Small intestine (tissue), 7 donors: ENCODE results near the gene MLF1. TPM values are rescaled to one million over a fixed set of nuclear protein-coding genes. Genes with fewer than 3 reads are reported as not detected.

ENCODE experiments used
- DNase-seq, 2 donors: peaks; one replicate each; pipeline versions ENCODE4 v3.0.0 to v3.0.0-alpha.2; 2013
- FAIRE-seq: peaks from 2 replicates; lab custom pipeline; 2012; peaks lifted over from hg19 to GRCh38; lab: Jason Lieb, UNC
- H3K27ac ChIP-seq, 3 donors: one replicate each; pipeline ENCODE4 v1.5.1; 2013; ENCODE audit warnings: low read length in 2 of 3, mild to moderate bottlenecking in 2 of 3, control low read depth in 1 of 3, inconsistent platforms in 1 of 3, low read depth in 1 of 3, moderate library complexity in 1 of 3
- H3K27me3 ChIP-seq, 3 donors: one replicate each; pipeline ENCODE4 v1.6.1; 2013; ENCODE audit warnings: low read length in 3 of 3, inconsistent platforms in 1 of 3; ENCODE audit not compliant: control insufficient read depth in 3 of 3, insufficient read depth in 3 of 3
- H3K36me3 ChIP-seq, 3 donors: one replicate each; pipeline ENCODE4 v1.6.1; 2013; ENCODE audit warnings: low read length in 3 of 3, inconsistent platforms in 1 of 3, low read depth in 1 of 3, mild to moderate bottlenecking in 1 of 3, moderate library complexity in 1 of 3; ENCODE audit not compliant: control insufficient read depth in 3 of 3, insufficient read depth in 2 of 3
- H3K4me1 ChIP-seq, 3 donors: one replicate each; pipeline ENCODE4 v1.6.1; 2013; ENCODE audit warnings: low read length in 2 of 3, inconsistent platforms in 1 of 3, low read depth in 1 of 3, mild to moderate bottlenecking in 1 of 3, moderate library complexity in 1 of 3; ENCODE audit not compliant: control insufficient read depth in 3 of 3, insufficient read depth in 2 of 3
- H3K4me3 ChIP-seq, 3 donors: one replicate each; pipeline ENCODE4 v1.5.1; 2013; ENCODE audit warnings: low read length in 3 of 3, control low read depth in 1 of 3, inconsistent platforms in 1 of 3, low read depth in 1 of 3, mild to moderate bottlenecking in 1 of 3, moderate library complexity in 1 of 3
- H3K9me3 ChIP-seq, 2 donors: one replicate each; pipeline ENCODE4 v1.6.1; 2013; ENCODE audit warnings: low read depth in 1 of 2, low read length in 1 of 2; ENCODE audit not compliant: control insufficient read depth in 2 of 2, insufficient read depth in 1 of 2
- WGBS, 3 donors: extraction: QIAGEN DNeasy Blood & Tissue Kit; methylation state at CpG; one replicate each; pipeline ENCODE4 v1.1.7; 2013; 5-methylcytosine and 5-hydroxymethylcytosine counted together
- polyA plus RNA-seq, 4 donors: library from polyadenylated mRNA; stranded (reverse) in 3 of 4; unstranded in 1 of 4; fragments of 200-250 nt in 3 of 4; fragments of 120-200 nt in 1 of 4; gene quantifications; one replicate each; pipeline versions ENCODE4 v1.2.1 to v1.2.3, GENCODE V29; 2013
- donor health status: healthy with polysubstance abuse.
- donor health status: control.
- donor health status: control.
- donor health status: Bipolar disorder and iron deficiency.
- donor health status: healthy.

The MLF1 gene
- polyA plus RNA-seq, 4 donors = 2.2 to 4.1 (median 2.4) TPM; not detected in 1

DNA sequence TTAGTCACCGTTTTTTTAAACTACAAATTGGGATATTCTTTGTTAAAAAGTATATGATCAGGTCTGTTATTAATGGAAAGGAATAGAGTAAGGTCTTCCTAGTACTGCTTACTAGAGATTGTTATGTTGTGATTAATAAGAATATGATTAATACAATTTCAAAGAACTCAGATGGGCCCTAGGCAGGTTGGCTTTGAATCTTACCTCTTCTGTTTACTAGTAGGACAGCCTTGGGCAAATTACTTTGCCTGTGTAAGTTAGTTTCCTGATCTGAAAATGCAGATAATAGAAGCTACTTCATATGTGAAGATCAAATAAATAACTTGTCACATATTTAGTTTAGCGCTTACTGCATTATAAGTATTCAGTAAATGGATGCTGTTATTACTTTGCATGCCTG is 80.2 kb downstream of the MLF1 start:
- Histone ChIP-seq H3K27ac (no peak overlapping the region), H3K9me3 (no peaks in the 10 kb centered on the region), H3K36me3 (peaks cover 7 to 27% (median 13%) of the 10 kb centered on the region in 3 donors), H3K27me3 (no peaks in the 10 kb centered on the region), H3K4me1 (no peaks in the 10 kb centered on the region), H3K4me3 (no peak overlapping the region)
- WGBS, 3 donors = 87 to 98% (median 89%) methylated on average over 2 of the region's 2 CpGs
- FAIRE-seq (no peak), DNase-seq (no peak)

GRCh38 chr3:158652463-158652862 is 81.5 kb downstream of the MLF1 start:
- no peak overlapping the region for H3K27ac ChIP-seq
- no peak overlapping the region for H3K4me3 ChIP-seq
- DNase-seq = no peak
- no peaks in the 10 kb centered on the region for H3K27me3 ChIP-seq
- 81 to 85% (median 84%) methylated on average over 3 of the region's 3 CpGs for WGBS, 3 donors
- no peaks in the 10 kb centered on the region for H3K9me3 ChIP-seq
- no peaks in the 10 kb centered on the region for H3K4me1 ChIP-seq
- FAIRE-seq = no peak
- H3K36me3 ChIP-seq = peaks cover 9 to 26% (median 12%) of the 10 kb centered on the region in 3 donors

Other genes starting within 250 kb of the MLF1 start
- 10 to 100 TPM in 3 of 4 donors, 1 to 10 TPM in 1; 9.4 to 37.5 (median 22.8) TPM for gene GFM1, start 73.3 kb downstream of the MLF1 start, polyA plus RNA-seq
- 10 to 100 TPM; 29.2 to 53.8 (median 33.4) TPM for gene LXN, start 101.5 kb downstream of the MLF1 start, polyA plus RNA-seq
- gene RARRES1, start 161.3 kb downstream of the MLF1 start, polyA plus RNA-seq = 100 to 1,000 TPM in 1 of 4 donors, 10 to 100 TPM in 1, 1 to 10 TPM in 1, under 1 TPM in 1; 0.89 to 165 (median 16.9) TPM
- 10 to 100 TPM; 18.6 to 54.4 (median 33.1) TPM for gene MFSD1, start 230.9 kb downstream of the MLF1 start, polyA plus RNA-seq